ENCODE measurements around the gene CLRN2.

The CLRN2 gene

GRCh38 chr4:17492058-17492741, 22.8 kb upstream of the CLRN2 start:
- H3K9me3 ChIP-seq (ENCODE audit: insufficient read depth, low read length) = no peaks in the 10 kb centered on the region
- peaks cover 2% of the 10 kb centered on the region for H3K4me1 ChIP-seq (ENCODE audit: insufficient read depth, insufficient read length)
- H3K4me3 ChIP-seq (ENCODE audit: insufficient read length, low read depth) = no peak overlapping the region
- H3K27me3 ChIP-seq (ENCODE audit: insufficient read depth, insufficient read length) = no peaks in the 10 kb centered on the region
- DNase-seq (ENCODE audit: low read depth, low spot score) = no peak
- H3K9ac ChIP-seq (ENCODE audit: insufficient read length, low read depth) = no peak overlapping the region
- H3K36me3 ChIP-seq (ENCODE audit: insufficient read depth, insufficient read length, low read length) = peaks cover 73% of the 10 kb centered on the region
- TF ChIP-seq SUZ12 (IDR thresholded peaks at IDR 0.05; ENCODE audit: extremely low read depth, insufficient read depth, insufficient read length) (no peak), ZNF274 (IDR thresholded peaks at IDR 0.05; ENCODE audit: low read depth, low read length) (no peak), YY1 (IDR thresholded peaks at IDR 0.05; ENCODE audit: insufficient read depth, insufficient read length) (no peak)

DNA sequence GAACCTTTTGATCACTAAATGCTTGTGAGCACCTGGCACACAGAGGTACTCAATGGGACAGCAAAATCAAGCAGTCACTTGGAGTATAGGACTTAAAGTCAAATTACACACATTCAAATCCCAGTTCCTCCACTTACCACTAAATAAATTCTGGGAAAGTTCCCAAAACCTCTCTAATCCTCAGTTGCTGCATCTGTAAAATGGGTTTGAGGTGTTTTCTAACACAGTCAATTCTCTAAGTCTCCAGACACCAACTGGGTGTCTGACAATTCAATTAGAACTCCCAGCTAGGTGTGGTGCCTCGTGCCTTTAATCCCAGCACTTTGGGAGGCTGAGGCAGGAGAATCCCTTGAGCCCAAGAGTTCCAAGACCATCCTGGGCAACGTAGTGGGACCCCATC, 22.1 kb upstream of the CLRN2 start:
- Histone ChIP-seq H3K36me3 (ENCODE audit: insufficient read depth, insufficient read length, low read length) (peaks cover 74% of the 10 kb centered on the region), H3K4me3 (ENCODE audit: insufficient read length, low read depth) (no peak overlapping the region), H3K4me1 (ENCODE audit: insufficient read depth, insufficient read length) (peaks cover 2% of the 10 kb centered on the region), H3K9ac (ENCODE audit: insufficient read length, low read depth) (no peak overlapping the region), H3K9me3 (ENCODE audit: insufficient read depth, low read length) (no peaks in the 10 kb centered on the region), H3K27me3 (ENCODE audit: insufficient read depth, insufficient read length) (no peaks in the 10 kb centered on the region)
- no peak for TF ChIP-seq ZNF274 (IDR thresholded peaks at IDR 0.05; ENCODE audit: low read depth, low read length)
- no peak for TF ChIP-seq YY1 (IDR thresholded peaks at IDR 0.05; ENCODE audit: insufficient read depth, insufficient read length)
- no peak for TF ChIP-seq SUZ12 (IDR thresholded peaks at IDR 0.05; ENCODE audit: extremely low read depth, insufficient read depth, insufficient read length)
- no peak for DNase-seq (ENCODE audit: low read depth, low spot score)

DNA sequence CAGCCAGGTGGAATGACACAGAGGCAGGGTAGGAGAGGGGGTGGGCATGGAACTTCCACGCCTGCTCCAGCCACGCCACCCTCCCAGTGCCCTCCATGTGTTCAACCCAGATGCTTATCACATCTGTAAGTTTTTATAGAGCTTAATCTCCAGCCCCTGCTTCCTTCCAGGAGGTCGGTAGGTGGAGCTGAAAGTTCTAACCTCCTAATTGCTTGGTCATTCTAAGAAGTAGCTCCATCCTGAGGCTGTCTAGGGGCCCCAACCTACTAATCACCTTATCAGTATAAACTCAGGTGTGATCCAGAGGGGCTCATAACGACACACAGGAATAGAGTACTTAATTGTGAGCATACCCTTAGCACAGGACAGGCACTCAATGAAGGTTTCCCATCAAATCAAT, 21.3 kb upstream of the CLRN2 start:
- no peak for TF ChIP-seq ZNF274 (IDR thresholded peaks at IDR 0.05; ENCODE audit: low read depth, low read length)
- TF ChIP-seq SUZ12 (IDR thresholded peaks at IDR 0.05; ENCODE audit: extremely low read depth, insufficient read depth, insufficient read length) = no peak
- no peak for TF ChIP-seq YY1 (IDR thresholded peaks at IDR 0.05; ENCODE audit: insufficient read depth, insufficient read length)

DNA sequence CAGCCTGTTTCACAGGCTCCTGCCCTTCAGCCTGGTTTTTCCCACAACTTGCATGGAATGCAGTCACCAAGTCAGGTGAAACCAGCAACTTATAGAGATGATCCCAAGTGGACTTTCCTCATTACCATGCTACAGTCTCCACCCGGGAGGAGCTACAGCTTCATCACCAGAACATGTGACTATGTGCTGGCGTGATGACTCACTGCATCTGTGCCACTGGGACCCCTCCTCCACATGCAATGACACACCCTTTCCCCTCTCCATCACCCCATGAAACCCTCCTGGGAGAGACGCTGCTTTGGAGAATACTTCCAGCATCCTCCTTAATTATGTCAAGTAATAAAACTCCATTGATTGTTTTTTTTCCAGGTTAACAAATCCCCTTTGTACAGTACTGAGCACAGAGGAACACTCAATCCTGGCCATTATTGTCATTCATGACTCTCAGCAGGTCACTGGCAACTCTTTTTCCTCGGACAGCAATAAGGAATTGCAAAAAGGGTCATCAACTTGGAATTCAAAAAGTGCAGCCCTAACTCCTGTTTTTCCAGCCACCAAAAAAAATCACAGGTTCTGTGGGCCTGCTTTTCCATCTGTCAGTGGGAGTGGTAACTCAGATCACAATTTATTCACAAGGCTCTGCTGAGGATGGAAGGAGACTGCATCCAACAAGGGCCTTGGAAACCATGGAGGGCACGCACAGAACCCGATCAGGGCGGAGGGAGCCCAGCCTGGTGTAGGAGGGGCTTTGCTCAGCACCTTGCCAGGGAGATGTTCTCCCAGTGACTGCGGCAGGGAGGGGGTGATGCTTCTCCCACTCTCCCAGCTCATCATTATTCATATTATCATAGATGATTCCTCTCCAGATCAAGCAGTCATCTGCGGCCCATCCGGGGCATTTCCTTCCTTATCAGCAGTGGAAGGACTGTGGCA, 20.4 kb upstream of the CLRN2 start:
- H3K36me3 ChIP-seq (ENCODE audit: insufficient read depth, insufficient read length, low read length) = peaks cover 73% of the 10 kb centered on the region
- no peaks in the 10 kb centered on the region for H3K27me3 ChIP-seq (ENCODE audit: insufficient read depth, insufficient read length)
- no peaks in the 10 kb centered on the region for H3K9me3 ChIP-seq (ENCODE audit: insufficient read depth, low read length)
- no peak for TF ChIP-seq ZNF274 (IDR thresholded peaks at IDR 0.05; ENCODE audit: low read depth, low read length)
- peaks cover 2% of the 10 kb centered on the region for H3K4me1 ChIP-seq (ENCODE audit: insufficient read depth, insufficient read length)
- no peak overlapping the region for H3K9ac ChIP-seq (ENCODE audit: insufficient read length, low read depth)
- peak; percentile 38 for DNase-seq (ENCODE audit: low read depth, low spot score)
- no peak overlapping the region for H3K4me3 ChIP-seq (ENCODE audit: insufficient read length, low read depth)

More for the DNA sequence above, 21.3 kb upstream of the CLRN2 start:
- Histone ChIP-seq H3K9me3 (ENCODE audit: insufficient read depth, low read length) (no peaks in the 10 kb centered on the region), H3K4me3 (ENCODE audit: insufficient read length, low read depth) (no peak overlapping the region), H3K9ac (ENCODE audit: insufficient read length, low read depth) (no peak overlapping the region), H3K4me1 (ENCODE audit: insufficient read depth, insufficient read length) (peaks cover 2% of the 10 kb centered on the region), H3K36me3 (ENCODE audit: insufficient read depth, insufficient read length, low read length) (peaks cover 73% of the 10 kb centered on the region), H3K27me3 (ENCODE audit: insufficient read depth, insufficient read length) (no peaks in the 10 kb centered on the region)
- DNase-seq (ENCODE audit: low read depth, low spot score) = no peak

DNA sequence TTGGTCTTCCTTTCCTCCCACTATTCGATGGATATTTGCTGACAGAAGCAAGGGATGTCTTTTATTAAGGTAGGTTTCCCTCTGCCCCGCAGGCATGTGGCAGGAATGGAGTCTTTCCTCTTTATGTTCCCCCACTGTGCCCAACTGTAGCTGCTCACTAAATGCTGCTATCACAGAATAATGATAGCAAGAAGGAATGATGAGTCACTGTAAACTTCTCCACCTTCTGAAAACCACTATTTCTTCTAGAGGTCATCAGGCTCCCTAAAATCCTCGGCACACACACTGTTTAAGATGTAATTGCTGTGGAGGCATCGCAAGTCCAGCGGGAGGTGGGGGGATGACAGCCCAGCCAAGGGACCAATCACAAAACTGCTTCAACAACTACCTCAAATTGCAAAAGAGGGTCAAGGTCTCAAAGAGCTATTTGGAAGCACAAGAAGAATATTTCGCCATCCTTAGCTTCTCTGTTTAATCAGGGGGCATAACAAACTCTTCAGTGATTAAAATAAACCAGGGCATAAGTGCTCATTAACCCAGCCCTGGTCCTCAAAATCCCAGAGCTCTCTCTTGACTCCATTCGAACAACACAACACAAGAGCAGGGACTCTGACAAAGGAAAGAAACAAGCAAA, 17.0 kb upstream of the CLRN2 start:
- DNase-seq (ENCODE audit: low read depth, low spot score) = no peak

GRCh38 chr4:17500574-17500973, 14.4 kb upstream of the CLRN2 start:
- TF ChIP-seq ZNF274 (IDR thresholded peaks at IDR 0.05; ENCODE audit: low read depth, low read length) (no peak), SUZ12 (IDR thresholded peaks at IDR 0.05; ENCODE audit: extremely low read depth, insufficient read depth, insufficient read length) (no peak), YY1 (IDR thresholded peaks at IDR 0.05; ENCODE audit: insufficient read depth, insufficient read length) (no peak)
- H3K36me3 ChIP-seq (ENCODE audit: insufficient read depth, insufficient read length, low read length) = peaks cover 68% of the 10 kb centered on the region
- H3K4me1 ChIP-seq (ENCODE audit: insufficient read depth, insufficient read length) = no peaks in the 10 kb centered on the region
- no peaks in the 10 kb centered on the region for H3K27me3 ChIP-seq (ENCODE audit: insufficient read depth, insufficient read length)
- DNase-seq (ENCODE audit: low read depth, low spot score) = no peak
- H3K4me3 ChIP-seq (ENCODE audit: insufficient read length, low read depth) = no peak overlapping the region
- H3K9me3 ChIP-seq (ENCODE audit: insufficient read depth, low read length) = no peaks in the 10 kb centered on the region
- H3K9ac ChIP-seq (ENCODE audit: insufficient read length, low read depth) = no peak overlapping the region

More for the DNA sequence above, 17.0 kb upstream of the CLRN2 start:
- H3K4me3 ChIP-seq (ENCODE audit: insufficient read length, low read depth) = no peak overlapping the region
- peaks cover 74% of the 10 kb centered on the region for H3K36me3 ChIP-seq (ENCODE audit: insufficient read depth, insufficient read length, low read length)
- TF ChIP-seq YY1 (IDR thresholded peaks at IDR 0.05; ENCODE audit: insufficient read depth, insufficient read length) = no peak
- no peak for TF ChIP-seq ZNF274 (IDR thresholded peaks at IDR 0.05; ENCODE audit: low read depth, low read length)
- no peak for TF ChIP-seq SUZ12 (IDR thresholded peaks at IDR 0.05; ENCODE audit: extremely low read depth, insufficient read depth, insufficient read length)
- no peak overlapping the region for H3K9ac ChIP-seq (ENCODE audit: insufficient read length, low read depth)
- peaks cover 2% of the 10 kb centered on the region for H3K4me1 ChIP-seq (ENCODE audit: insufficient read depth, insufficient read length)
- no peaks in the 10 kb centered on the region for H3K9me3 ChIP-seq (ENCODE audit: insufficient read depth, low read length)
- H3K27me3 ChIP-seq (ENCODE audit: insufficient read depth, insufficient read length) = no peaks in the 10 kb centered on the region

GRCh38 chr4:17502756-17503155, 12.2 kb upstream of the CLRN2 start:
- H3K27me3 ChIP-seq (ENCODE audit: insufficient read depth, insufficient read length) = no peaks in the 10 kb centered on the region
- DNase-seq (ENCODE audit: low read depth, low spot score) = no peak
- H3K9ac ChIP-seq (ENCODE audit: insufficient read length, low read depth) = no peak overlapping the region
- peaks cover 78% of the 10 kb centered on the region for H3K36me3 ChIP-seq (ENCODE audit: insufficient read depth, insufficient read length, low read length)
- no peaks in the 10 kb centered on the region for H3K9me3 ChIP-seq (ENCODE audit: insufficient read depth, low read length)
- no peak overlapping the region for H3K4me3 ChIP-seq (ENCODE audit: insufficient read length, low read depth)
- no peaks in the 10 kb centered on the region for H3K4me1 ChIP-seq (ENCODE audit: insufficient read depth, insufficient read length)
- no peak for TF ChIP-seq SUZ12 (IDR thresholded peaks at IDR 0.05; ENCODE audit: extremely low read depth, insufficient read depth, insufficient read length)
- no peak for TF ChIP-seq ZNF274 (IDR thresholded peaks at IDR 0.05; ENCODE audit: low read depth, low read length)
- no peak for TF ChIP-seq YY1 (IDR thresholded peaks at IDR 0.05; ENCODE audit: insufficient read depth, insufficient read length)
